Measurements from ENCODE around the gene ZNF460.
A peak's percentile ranks its signal among the peaks of the same experiment; 100 is the strongest.

The ZNF460 gene

DNA sequence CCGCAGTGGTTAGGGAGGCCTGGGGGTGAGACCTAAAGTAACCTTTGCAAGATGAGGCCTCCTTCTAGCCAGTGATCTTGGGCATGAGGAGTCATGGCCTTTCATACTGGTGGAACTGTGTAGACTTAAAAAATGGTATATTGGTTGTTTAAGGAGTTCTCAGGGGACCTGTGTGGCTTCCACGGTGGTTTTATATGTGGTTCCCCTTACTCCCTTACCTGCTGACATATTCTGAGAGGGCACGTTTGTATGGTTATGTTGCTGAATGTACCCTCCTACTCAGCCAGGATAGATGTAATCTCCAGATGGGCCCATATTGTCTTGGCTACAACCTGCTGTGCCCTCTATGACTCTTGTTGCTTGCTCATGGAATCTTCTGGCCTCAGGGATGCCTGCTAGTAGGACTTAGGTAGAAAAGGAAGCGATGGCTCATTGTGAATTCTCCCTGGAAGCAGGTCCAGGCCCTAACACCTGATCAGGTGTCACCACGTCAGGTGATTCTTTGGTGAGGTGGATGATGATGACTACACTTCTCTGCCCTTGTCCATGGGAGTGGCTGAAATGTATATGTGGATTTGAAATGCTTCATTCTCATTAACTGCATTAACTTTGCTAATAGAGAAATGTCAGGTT is 1.8 kb downstream of the ZNF460 start:
- DNase-seq = peak; percentile 45

DNA sequence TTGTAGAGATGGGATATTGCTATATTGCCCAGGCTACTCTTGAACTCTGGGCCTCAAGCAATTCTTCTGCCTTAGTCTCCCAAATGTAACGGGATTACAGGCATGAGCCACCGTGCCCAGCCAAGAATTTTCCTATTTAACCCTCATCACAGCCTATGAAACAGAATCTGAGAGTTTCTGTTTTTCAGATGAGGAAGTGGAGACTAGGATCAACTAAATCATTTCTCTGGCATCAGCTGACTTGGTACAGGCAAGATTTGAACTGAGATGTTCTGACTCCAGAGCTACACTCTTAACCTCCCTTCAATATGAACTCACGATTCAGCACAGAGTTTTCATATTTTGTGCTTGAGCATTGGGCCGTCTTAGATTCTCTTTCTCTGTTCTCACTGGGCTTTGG is 8.1 kb downstream of the ZNF460 start:
- DNase-seq = no peak

DNA sequence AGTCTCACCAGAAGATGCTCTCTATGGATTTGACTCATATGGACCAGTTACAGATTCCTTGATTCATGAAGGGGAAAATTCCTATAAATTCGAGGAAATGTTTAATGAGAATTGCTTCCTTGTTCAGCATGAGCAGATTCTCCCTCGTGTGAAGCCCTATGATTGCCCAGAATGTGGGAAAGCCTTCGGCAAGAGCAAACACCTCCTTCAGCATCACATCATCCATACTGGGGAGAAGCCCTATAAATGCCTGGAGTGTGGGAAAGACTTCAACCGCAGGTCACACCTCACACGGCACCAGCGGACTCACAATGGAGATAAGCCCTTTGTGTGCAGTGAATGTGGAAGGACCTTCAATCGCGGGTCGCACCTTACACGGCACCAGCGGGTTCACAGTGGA is 10.7 kb downstream of the ZNF460 start:
- no peak for DNase-seq

DNA sequence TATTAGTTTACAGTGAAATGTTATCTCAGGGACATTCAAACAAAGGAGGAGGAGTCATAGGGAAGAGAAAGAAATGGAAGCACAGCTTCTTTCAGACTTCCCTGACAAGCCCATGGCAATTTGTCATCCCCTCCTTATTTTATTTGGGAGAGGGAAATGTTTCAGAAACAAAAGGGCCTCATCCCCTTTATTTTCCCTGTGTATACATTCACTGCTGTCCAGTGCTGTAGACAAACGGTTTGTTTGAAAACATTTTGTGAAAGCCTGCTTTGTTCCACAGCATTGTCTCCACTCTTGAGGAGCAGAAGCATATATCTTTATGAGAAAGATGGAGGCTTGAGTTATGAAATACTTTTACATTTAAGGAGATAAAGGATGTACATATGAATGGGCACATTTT is 12.3 kb downstream of the ZNF460 start:
- DNase-seq = no peak

DNA sequence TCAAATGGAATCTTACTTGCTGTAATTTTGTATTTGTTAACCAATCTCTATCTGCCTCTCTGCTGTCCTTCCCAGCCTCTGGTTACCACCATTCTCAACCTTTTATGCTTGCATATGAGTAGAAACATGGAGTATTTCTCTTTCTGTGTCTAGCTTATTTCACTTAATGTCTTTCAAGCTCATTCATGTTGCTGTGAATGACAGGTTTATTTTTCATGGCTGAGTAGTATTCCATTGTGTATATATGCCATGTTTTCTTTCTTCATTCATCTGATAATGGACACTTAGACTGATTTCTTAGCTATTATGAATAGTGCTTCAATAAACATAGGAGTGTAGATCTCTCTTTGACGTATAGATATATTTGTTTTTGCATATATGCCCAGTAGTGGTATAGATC is 13.4 kb downstream of the ZNF460 start:
- no peak for DNase-seq

DNA sequence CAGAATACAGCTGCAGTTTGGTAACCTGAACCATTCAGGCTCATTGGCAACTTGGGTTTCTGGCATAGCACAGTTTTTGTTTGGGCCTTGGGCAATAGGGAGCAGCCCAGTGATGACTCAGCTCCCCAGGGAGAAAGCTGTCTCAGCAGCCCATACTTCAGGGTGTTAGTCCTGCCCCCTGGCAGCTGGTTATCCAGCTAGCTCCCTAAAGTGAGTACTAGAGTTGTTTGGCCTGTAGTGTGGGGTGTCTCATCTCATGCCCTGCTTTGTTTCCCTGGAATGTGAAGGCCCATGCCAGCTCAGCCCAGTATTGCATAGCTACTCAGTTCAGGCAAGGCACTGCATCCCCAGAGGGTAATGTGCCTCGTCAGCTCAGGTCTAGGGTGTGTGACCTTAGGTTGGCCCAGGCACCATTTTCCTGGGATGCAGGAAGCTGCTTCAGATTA is 21.8 kb downstream of the ZNF460 start:
- DNase-seq = no peak

DNA sequence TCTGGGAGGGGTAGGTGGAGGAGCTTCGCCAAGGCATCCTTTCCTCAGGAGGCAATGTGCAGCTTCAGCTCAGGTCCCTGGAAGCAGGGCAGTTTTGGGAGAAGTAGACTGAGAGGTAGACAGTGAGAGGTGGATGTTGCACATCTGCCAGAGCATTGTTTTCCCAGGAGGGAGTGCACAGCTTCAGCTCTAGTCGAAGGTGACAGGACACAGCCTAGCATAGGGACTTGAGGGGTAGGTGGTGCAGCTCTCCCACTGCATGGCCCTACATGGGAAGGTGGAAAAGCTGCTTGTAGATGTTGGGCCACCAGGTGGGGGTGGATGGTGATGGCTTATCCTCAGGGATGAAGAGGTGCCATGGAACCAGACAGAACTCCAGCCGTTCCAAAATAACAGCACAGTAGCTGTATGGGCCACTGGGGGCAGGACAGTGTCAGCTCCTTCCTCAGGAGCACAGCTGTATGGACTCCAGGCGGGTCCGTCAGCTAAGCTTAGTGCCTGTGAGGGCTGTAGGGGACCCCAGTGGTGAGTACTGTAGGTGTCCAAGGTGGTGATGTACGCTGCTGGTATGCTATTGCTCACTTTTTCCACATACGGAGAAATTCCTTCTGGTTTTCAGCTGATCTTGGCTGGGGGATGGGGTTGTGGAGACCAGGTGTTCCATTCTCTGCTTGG is 22.6 kb downstream of the ZNF460 start:
- no peak for DNase-seq

DNA sequence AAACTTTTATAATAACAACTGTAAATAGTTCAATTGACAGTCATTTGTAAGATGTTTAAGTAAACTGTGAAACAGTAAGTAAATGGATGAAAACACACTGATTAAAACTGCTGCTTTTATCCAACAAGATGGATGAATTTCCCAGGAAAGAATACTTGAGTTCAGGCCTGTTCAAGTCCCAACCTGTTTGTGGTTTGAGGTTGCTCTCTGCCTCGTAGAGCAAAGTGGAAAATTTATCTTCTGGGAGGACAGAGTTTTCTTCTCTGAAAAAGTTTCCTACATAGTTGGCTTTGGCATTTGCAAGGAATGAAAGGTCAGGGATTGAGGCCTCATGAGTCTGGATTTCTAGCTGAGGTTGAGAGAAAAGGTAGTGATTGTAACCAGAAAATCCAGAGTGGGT is 24.8 kb downstream of the ZNF460 start:
- no peak for DNase-seq

DNA sequence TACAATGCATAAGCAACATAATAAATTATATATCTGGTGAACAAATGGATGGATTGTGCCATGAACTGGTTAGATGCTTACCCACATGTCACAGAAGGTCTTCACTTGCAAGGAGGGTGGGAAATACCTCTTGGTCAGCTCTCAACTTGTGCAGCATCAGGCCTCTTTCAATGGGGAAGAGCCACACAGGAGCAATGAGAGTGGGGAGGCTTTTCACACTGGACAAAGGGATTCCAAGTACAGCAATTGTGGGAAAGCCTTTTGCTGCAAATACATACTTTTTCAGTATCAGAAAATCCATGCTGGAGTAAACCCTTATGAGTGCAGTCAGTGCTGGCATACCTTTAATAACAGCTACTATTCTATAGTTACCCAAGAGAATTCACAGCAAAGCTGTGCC is 28.2 kb downstream of the ZNF460 start:
- DNase-seq = no peak

DNA sequence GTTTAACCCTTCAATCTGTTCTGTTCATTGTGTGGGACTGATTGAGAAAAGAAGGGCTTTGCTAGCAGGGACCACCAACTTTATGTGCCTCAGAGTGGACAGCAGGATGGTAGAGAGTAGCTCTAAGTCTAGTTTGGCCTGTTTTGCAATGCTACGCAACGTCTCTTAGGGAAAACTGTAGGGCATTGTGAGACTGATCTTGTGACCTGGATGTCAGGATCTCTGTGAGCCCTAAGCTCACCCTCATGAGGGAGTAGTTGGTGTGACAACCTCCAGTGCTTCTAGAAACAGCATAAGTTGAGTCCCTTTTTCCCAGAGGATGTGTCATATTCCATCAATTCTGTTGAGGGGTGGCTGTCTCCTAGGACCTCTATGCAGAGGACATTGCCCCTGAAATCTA is 30.5 kb downstream of the ZNF460 start:
- no peak for DNase-seq

DNA sequence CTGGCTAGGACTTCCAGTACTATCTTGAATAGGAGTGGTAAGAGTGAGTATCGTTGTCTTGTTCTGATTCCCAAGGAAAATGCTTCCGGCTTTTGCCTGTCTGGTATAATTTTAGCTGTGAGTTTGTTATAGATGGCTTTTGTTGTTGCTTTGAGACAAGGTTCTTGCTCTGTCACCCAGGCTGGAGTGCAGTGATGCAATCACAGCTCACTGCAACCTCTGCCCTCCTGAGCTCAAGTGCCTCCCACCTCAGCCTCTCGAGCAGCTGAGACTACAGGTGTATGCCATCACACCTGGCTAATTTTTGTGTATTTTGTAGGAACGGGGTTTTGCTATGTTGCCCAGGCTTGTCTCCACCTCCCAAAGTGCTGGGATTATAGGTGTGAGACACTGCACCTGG is 33.9 kb downstream of the ZNF460 start:
- DNase-seq = no peak

DNA sequence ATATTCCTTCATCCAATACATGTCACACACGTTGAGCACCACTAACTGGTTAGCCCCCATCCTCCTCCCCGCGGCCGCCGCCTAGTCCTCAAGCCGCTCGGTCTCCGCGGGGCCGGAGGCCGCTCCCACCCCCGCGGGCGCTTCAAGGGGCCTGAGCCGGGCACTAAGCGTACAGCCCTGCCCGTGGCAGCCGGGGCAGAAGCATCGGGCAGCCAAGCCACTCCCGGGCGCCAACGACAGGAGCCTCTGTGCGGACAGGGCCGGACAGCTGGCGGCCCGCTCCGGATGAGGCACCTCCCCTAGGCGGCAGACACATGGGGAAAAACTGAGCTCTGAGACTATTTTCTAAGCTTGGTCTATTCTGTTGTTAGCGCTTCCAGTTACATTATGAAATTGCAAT is 37.2 kb downstream of the ZNF460 start:
- DNase-seq = no peak

DNA sequence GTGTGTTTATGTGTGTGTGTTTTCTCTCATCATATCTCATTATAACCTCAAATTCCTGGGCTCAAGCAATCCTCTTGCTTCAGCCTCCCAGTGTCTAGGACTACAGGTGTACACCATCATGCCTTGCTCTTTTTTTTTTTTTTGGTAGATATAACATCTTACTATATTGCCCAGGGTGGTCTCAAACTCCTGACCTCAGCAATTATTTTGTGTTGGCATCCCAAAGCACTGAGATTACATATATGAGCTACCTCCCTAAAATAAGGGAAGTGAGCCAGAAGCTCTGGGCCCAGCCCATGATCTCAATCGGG is 39.5 kb downstream of the ZNF460 start:
- DNase-seq = no peak

DNA sequence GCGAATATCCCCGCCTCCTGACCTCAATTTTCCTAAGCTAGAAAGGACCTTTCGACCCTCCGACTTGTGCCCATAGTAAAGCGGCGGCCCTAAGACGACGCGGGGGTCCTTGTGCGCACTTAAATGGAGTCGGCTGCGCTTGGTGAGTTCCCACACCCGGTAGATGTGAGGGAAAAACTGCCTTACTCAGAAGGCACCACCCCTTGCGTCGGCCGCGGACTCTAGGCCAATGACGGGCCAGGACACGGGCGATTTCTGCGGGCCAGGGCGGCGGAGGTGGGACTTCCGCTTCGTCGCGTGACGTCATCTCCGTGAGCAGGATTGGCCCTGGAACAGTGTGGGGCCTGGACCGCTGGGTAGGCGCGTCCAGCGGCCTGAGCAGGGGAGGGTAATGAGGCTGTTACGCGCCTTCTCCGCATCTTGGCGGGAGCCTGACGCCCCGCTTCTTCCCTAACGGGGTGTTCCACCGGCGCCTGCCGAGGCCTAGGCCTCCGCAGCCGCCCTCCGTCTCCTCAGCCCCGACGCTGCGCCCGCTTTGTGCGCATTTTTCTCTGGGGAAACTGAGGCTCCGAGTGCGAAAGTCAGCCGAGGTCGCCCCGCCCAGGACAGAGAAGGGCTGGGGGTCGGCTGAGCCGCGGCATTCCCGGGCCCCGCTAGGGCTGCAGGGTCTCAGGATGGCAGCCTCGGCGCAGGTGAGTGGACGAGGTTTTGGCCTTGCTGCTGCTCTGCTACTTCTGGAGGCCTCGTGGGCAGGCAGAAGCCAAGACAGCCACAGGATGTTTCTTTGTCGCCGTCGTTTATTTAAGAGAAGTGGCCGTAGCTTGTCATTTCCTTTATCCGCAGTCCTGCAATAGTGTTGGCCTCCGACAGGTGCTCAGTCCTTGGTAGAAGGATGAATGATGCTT is 40.1 kb downstream of the ZNF460 start, which contains the start of gene ZNF543:
Gene ZNF543, plus strand, starts transcription at position 293 of the 905 bp plus-strand sequence. Its CDS starts 382 bp downstream, at position 675.
- peak; percentile 95 for DNase-seq

DNA sequence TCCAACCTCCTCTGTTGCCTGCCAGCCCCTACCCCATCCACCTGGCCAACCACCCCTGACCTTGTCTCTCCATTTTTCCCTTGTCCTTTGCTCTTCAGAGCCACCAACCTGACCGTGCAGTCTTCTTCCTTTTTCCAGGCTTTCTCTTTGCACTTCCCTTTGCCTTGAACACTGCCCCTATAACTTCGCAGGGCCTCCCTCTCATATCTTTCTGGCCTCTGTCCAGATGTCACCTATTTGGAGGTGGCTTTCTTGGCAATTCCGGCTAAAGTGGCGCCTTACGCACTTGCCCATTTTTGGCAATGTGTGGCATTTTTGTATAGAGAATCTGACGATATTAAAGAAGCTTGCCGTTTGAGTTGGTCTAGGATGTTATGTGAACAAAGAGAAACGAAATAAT is 40.8 kb downstream of the ZNF460 start:
- DNase-seq = no peak

DNA sequence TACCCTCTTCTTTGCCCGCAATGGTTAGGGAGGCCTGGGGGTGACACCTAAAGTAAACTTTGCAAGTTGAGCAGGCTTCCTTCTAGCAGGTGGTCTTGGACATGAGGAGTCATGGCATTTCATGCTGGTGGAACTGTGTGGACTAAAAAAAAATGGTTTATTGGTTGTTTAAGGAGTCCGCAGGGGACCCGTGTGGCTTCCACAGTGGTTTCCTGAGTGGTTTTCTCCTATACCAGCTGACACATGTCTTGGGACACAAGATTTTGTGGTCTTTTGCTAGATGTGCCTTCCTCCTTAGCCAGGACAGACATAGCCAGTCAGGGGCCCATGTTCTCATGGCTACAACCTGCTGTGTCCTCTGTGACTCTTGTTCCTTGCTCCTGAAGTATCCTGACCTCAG is 41.5 kb downstream of the ZNF460 start:
- DNase-seq = no peak

DNA sequence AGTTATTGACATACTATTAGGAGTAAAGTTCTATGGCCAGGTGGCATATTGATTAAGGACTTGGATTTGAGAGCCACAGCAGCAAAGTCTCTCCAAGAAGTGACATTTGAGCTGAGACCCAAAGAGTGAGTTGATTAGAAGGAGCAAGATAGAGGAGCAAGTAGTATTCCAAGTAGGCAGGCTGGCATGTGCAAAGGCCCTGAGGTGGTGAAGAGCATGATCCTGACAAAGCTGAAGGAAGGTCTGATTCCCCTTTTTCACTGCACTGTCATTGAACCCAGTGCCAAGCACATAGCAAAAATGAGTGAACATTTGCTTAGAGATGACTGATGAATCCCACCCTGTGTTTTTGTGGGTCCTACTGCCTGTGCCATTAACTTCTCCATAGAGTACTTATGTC is 44.7 kb downstream of the ZNF460 start:
- DNase-seq = no peak

DNA sequence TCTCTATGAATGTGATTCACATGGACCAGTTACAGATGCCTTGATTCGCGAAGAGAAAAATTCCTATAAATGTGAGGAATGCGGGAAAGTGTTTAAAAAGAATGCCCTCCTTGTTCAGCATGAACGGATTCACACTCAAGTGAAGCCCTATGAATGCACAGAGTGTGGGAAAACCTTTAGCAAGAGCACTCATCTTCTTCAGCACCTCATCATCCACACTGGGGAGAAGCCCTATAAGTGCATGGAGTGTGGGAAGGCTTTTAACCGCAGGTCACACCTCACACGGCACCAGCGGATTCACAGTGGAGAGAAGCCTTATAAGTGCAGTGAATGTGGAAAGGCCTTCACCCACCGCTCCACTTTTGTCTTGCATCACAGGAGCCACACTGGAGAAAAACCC is 47.7 kb downstream of the ZNF460 start:
- no peak for DNase-seq

DNA sequence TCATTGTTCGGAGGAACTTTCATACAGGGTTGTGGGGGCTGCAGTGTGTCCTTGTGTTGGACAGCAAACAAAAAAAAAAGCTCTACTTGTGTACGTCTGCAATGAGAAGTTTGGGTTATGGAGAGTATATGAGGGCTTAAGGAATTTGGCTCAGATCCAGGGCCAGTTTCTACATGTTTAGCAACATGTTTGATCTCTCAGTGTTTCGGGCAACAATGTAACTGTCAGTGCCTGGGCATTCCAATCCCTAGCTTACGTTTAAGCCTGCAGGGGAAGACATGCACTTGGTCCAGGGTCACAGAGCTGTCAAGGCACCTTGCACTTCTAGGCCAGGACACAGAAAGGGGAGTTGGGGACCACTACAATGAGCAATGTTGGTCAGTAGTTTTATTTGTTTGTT is 53.9 kb downstream of the ZNF460 start:
- DNase-seq = no peak

DNA sequence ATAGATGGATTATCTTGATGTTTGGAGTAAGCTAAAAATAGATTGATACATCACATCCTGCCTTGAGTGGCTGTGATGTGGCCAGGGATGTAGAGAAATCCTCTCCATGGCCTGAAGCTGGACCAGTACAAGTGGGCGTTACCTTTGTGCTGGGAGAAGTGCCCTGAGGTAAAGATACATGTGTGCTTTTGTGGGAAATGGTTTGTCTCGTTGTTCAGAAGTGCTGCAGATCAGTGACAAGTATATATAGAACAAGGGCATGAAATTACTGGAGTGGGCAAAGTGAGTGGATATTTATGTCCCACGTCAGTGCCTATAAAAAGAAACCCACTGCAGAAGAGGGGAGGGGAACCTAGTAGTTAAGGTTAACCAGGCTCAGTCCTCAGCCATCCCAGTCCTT is 58.6 kb downstream of the ZNF460 start:
- no peak for DNase-seq

DNA sequence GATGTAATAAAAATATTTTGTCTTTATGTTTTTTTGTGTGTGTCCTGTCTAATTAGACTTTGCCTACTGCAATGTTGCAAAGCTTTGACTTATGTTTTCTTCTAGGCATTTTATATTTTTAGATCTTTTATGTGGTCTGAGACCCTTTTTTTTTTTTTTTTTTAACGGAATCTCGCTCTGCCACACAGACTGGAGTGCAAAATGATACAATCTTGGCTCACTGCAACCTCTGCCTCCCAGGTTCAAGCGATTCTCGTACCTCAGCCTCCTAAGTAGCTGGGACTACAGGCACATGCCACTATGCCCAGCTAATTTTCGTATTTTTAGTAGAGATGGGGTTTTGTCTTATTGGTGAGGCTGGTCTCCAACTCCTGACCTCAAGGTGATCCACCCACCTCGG is 62.3 kb downstream of the ZNF460 start:
- no peak for DNase-seq
